ENCODE measurements around the gene TEDC2.
"Not testable (repeated sequence)": the region's sequence is repeated elsewhere in the genome, so short reads cannot be mapped to it uniquely, and the experiment has no call there.

TEDC2 gene

GRCh38 chr16:2459647-2460390, at the start of gene TEDC2:
Gene TEDC2 (plus strand): TSS chr16:2460109. CDS start chr16:2460145, 36 bp downstream.
- DNase-seq (ENCODE audit: low spot score): peak; percentile 98

- DNase-seq (ENCODE audit: low spot score): no peak
Observed at GRCh38 chr16:2415085-2415484, 44.8 kb upstream of the TEDC2 start.

- DNase-seq (ENCODE audit: low spot score): no peak
Observed at GRCh38 chr16:2420035-2420434, 39.9 kb upstream of the TEDC2 start.

- no peak for DNase-seq (ENCODE audit: low spot score)
Observed at GRCh38 chr16:2422123-2422867, 37.6 kb upstream of the TEDC2 start.

- no peak for DNase-seq (ENCODE audit: low spot score)
Observed at GRCh38 chr16:2424061-2425007, 35.6 kb upstream of the TEDC2 start.

- DNase-seq (ENCODE audit: low spot score): no peak
Observed at GRCh38 chr16:2425008-2425518, 34.8 kb upstream of the TEDC2 start.

- DNase-seq (ENCODE audit: low spot score): no peak
Observed at GRCh38 chr16:2425825-2426430, 34.0 kb upstream of the TEDC2 start.

- DNase-seq (ENCODE audit: low spot score): no peak
Observed at GRCh38 chr16:2426941-2427361, 33.0 kb upstream of the TEDC2 start.

- DNase-seq (ENCODE audit: low spot score): no peak
Observed at GRCh38 chr16:2427526-2427925, 32.4 kb upstream of the TEDC2 start.

GRCh38 chr16:2428051-2428783, 31.7 kb upstream of the TEDC2 start:
- DNase-seq (ENCODE audit: low spot score): peak; percentile 38

GRCh38 chr16:2428784-2429033, 31.2 kb upstream of the TEDC2 start:
- no peak for DNase-seq (ENCODE audit: low spot score)

GRCh38 chr16:2429034-2429770, 30.7 kb upstream of the TEDC2 start, which contains the start of gene CCNF:
Gene CCNF (plus strand): TSS chr16:2429447. CDS start chr16:2429482, 35 bp downstream.
- peak; percentile 97 for DNase-seq (ENCODE audit: low spot score)

- DNase-seq (ENCODE audit: low spot score): peak; percentile 40
Observed at GRCh38 chr16:2429771-2430663, 29.9 kb upstream of the TEDC2 start.

GRCh38 chr16:2432286-2432685, 27.6 kb upstream of the TEDC2 start:
- no peak for DNase-seq (ENCODE audit: low spot score)

- DNase-seq (ENCODE audit: low spot score): no peak
Observed at GRCh38 chr16:2432801-2433505, 27.0 kb upstream of the TEDC2 start.

GRCh38 chr16:2435236-2435635, 24.7 kb upstream of the TEDC2 start:
- DNase-seq (ENCODE audit: low spot score): not testable (repeated sequence)

- DNase-seq (ENCODE audit: low spot score): no peak
Observed at GRCh38 chr16:2436110-2436509, 23.8 kb upstream of the TEDC2 start.

- DNase-seq (ENCODE audit: low spot score): no peak
Observed at GRCh38 chr16:2437032-2437790, 22.7 kb upstream of the TEDC2 start.

All from HuH-7 (cell line).